HK-2 (cell line): ENCODE data around the gene OR52M1.
"Not testable (repeated sequence)": the region's sequence is repeated elsewhere in the genome, so short reads cannot be mapped to it uniquely, and the experiment has no call there.

ENCODE experiments used
- DNase-seq: peaks from one replicate; pipeline ENCODE4 v3.0.0-alpha.2; 2018; ENCODE audit not compliant: unreplicated experiment

OR52M1 gene, protein sequence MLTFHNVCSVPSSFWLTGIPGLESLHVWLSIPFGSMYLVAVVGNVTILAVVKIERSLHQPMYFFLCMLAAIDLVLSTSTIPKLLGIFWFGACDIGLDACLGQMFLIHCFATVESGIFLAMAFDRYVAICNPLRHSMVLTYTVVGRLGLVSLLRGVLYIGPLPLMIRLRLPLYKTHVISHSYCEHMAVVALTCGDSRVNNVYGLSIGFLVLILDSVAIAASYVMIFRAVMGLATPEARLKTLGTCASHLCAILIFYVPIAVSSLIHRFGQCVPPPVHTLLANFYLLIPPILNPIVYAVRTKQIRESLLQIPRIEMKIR

DNA sequence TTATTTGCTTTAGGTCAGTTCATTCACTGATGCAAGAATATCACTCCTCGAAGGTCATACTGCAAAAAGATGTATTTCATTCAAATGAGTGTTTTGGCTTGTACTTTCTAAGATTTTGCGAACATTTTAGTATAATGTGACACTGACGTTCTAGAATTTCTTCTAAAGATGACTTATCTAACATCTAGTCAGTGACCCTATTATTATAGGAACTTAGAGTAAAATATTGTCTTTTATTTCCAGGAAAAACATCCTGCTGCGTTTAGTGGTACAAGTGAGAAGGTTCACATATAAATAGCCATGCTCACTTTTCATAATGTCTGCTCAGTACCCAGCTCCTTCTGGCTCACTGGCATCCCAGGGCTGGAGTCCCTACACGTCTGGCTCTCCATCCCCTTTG is at the start of gene OR52M1:
TSS of gene OR52M1 (plus strand) at position 301 of the 400 bp plus-strand sequence. CDS start at position 301, 0 bp downstream.
- no peak for DNase-seq

- DNase-seq = no peak
These were observed 49.5 kb upstream of the OR52M1 start for GRCh38 chr11:4495487-4495886.

DNA sequence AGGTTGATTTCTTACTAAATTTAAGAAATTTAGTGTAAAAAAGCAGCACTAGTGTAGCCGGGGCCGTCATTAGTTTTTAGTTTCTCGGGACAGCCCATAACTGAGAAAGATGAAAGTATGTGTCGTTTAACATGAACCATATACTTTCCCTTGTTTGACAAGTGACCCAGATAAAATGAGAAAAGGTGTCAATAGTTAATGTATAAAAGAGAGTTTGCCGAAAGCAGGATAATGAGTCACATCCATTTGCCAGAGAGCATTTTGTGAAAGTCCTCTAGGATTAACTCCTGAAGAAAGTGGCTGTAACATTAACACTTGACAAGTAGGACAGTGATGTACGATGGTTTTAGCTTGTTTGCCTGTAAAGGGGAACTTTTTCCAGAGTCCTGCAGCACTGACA is 49.0 kb upstream of the OR52M1 start:
- no peak for DNase-seq

GRCh38 chr11:4496557-4497248 is 48.3 kb upstream of the OR52M1 start:
- DNase-seq = no peak

GRCh38 chr11:4508886-4509285 is 36.1 kb upstream of the OR52M1 start:
- DNase-seq = no peak

DNA sequence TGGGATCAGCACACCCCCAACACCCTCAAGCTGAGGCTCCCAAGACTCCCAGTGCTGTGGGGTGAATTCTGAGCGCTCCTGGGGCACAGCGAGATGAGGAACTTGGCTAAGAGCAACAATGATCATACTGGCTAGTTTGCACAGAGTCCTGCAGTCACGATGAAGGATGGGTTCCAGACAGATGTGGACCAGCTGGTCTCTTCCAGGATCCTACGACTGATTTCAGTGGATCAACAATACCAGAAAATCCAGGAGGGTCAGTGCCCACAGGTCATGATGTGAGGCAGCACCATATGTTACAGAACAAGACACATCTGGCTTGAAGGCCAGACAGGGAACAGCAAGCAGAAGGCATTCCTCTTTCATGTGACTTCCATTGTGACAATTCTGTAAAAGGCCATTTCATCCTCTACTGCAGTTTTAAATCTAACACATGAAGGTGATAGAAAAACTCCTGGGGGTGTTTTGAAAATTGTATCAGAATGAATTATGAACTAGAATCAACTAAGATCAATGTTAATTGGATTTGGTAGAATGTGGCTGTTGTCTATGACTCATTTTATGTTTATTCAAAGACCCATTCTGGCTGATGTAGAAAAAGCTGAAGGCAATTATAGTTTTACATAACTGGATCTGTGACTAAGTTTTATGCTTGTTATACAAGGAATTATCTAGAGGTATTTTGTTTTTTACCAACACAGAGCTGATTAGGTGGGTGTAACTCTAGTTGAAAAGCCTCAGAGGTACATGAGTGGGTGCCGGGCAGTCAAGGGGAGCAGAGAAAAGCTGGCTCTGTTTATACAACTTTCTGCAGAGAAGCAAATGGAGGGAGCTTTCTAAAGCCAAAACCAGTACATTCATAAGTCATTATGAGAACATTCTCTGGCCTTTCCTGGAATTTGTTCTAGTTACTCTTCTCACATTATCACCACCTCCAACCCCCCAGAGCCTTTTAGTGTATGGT is 33.4 kb upstream of the OR52M1 start:
- DNase-seq = no peak

DNA sequence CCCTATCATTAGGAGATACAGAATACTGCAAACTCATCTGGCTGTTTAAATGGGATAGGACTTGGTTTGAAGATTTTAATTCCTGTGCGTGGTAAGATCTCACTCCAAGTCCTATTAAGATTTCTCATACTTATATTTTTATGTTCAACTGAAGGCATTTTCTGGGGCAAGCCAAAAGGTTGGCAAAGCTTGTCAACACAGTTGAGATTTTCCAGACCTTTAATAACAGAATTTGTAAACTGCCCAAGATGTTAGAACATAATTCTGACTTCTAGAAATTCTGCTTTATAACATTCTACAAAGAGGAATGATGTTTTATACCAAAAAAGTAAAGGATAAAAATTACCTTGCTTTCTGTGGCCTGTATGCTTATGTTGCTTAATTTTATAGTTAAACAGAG is 30.8 kb upstream of the OR52M1 start:
- no peak for DNase-seq

GRCh38 chr11:4522339-4522738 is 22.7 kb upstream of the OR52M1 start:
- no peak for DNase-seq

GRCh38 chr11:4522752-4523151 is 22.2 kb upstream of the OR52M1 start:
- no peak for DNase-seq

DNA sequence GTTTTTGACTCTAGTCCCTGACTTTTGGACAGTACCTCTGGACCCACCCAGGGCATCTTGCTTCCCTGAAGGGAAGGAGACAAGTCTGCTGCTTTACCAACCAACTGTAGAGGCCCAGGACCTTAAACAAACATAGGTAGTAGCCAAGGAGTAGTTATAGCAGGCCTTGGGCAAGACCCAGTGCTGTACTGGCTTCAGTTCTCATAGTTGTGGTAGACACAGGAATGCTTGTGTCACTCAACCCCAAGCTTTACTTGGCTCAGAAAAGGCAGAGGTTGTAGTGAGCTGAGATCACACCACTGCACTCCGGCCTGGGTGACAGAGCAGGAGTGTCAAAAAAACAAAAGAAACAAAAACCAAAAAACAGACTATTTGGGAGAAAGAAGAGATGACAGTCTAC is 21.3 kb upstream of the OR52M1 start:
- DNase-seq = no peak

DNA sequence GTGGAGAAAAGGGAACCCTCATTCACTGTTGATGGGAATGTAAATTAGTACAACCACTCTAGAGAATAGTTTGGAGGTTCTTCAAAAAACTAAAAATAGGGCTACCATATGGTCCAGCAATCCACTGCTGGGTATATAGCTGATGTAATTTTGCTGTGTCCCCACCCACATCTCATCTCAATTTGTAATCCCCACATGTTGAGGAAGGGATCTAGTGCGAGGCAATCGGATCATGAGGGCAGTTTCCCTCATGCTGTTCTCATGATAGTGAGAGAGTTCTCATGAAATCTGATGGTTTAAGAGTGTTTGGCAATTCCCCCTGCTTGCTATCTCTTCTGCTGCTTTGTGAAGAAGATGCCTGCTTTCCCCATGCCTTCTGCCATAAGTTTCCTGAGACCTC is 17.1 kb upstream of the OR52M1 start:
- DNase-seq = no peak

- DNase-seq = not testable (repeated sequence)
These were observed 13.3 kb upstream of the OR52M1 start for GRCh38 chr11:4531686-4532085.

GRCh38 chr11:4539603-4540219 is 5.3 kb upstream of the OR52M1 start:
- DNase-seq = peak; percentile 2

GRCh38 chr11:4541071-4541470 is 3.9 kb upstream of the OR52M1 start:
- no peak for DNase-seq

DNA sequence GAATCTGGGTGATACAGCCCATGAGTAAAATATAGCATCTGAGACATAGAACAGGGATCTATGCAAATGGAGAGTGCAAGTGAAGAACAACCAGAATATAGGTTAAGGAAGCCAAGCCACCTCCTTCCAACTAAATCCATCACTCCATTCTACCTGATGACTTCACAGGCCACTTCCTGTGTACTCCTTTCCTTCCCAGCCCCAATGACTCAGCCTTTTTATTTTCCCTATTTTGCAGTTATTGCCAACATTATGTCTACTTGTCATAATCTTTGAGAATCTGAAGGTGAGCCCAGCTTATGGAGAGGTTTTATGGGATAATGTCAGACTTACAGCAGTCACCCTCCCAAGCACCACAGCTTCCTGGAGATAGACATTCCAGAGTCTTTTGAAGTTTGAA is 1.4 kb upstream of the OR52M1 start:
- DNase-seq = no peak

DNA sequence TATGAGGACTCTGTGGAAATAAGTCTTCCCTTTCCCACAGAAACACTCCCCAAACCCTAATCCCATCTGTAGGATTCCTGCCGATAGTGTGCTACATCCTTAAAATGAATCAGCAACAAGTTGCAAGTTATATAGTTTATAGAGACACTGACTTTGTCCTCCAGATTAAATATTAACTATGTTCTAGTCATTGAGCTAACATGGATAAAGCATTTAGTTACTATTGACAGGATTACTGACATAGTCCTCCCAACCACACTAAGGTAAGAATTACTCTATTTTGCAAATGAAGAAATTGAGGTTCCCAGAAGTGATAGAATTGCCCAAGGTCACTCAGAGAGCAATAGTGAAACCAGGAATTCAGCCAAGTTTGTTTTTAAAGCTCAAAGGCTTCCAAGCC is 1.9 kb downstream of the OR52M1 start:
- no peak for DNase-seq

GRCh38 chr11:4547416-4547815 is 2.4 kb downstream of the OR52M1 start:
- no peak for DNase-seq

- DNase-seq = no peak
These were observed 6.5 kb downstream of the OR52M1 start for GRCh38 chr11:4551346-4551979.

DNA sequence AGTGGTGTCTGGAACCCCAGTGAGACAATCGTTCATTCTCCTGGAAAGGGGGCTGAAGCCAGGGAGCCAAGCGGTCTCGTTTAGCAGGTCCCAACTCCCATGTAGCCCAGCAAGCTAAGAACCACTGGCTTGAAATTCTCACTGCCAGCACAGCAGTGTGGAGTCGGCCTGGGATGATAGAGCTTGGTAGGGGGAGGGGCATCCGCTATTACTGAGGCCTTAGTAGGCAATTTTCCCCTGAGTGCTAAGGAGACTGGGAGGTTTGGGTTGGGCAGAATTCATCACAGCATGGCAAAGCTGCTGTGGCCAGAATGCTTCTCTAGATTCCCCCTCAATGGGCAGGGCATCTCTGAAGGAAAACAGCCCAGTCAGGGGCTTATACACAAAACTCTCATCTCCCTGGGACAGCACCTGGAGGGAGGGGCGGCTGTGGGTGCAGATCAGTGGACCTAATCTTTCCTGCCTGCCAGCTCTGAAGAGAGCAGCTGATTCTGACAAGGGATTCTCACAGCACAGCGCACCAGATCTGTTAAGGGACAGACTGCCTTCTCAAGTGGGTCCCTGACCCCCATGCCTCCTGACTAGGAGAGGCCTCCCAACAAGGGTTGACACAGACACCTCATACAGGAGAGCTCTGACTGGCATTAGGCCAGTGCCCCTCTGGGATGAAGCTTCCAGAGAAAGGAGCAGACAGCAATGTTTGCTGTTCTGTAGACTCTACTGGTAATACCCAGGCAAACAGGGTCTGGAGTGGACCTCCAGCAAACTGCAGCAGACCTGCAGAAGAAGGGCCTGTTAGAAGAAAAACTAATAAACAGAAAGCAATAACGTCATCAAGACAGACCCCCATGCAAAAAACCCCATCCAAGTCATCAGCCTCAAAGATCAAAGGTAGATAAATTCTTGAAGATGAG is 14.8 kb downstream of the OR52M1 start:
- DNase-seq = no peak

DNA sequence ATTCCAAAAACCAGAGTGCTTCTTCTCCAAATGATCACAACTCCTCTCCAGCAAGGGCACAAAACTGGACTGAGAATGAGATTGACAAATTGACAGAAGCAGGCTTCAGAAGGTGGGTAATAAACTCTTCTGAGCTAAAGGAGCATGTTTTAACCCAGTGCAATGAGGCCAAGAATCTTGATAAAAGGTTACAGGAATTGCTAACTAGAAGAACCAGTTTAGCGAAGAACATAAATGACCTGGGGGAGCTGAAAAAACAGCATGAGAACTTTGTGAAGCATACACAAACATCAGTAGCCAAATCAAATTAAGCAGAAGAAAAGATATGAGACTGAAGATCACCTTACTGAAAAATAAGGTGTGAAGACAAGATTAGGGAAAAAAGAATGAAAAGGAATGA is 15.5 kb downstream of the OR52M1 start:
- DNase-seq = no peak
